GM10266 (cell line): ENCODE measurements around the gene TGFBR2.

Experiments
- DNase-seq: peaks from one replicate; pipeline ENCODE4 v3.0.0; 2012; ENCODE audit errors: extremely low spot score
- CTCF ChIP-seq: IDR thresholded peaks from 2 replicates; pipeline ENCODE4 v1.5.1; 2012; ENCODE audit warnings: mild to moderate bottlenecking, low read depth; ENCODE audit not compliant: control insufficient read depth, insufficient read depth; ENCODE audit errors: missing control alignments

The TGFBR2 gene

GRCh38 chr3:30733209-30733608 is 126.8 kb downstream of the TGFBR2 start:
- TF ChIP-seq CTCF, result no peak
- DNase-seq, result no peak

DNA sequence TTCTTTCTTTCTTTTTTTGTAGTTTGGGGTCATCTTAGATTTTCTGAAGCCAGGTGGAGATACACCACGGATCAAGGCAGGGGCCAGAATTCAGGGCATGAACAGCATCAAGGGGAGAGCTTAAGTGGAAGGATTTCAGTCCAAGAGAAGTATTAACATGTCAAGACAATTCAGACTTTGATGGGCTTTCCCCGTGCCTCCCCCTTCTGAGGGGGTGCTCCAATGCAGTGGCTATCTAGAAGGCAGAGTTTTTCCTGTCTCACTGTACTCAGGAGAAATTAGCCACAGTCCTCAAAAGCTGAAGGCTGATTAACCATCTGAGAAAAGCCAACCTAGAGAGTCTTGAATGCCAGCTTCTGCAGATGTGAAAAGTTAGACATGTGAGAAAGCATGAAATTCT is 127.3 kb downstream of the TGFBR2 start:
- no peak for TF ChIP-seq CTCF
- DNase-seq, result no peak

DNA sequence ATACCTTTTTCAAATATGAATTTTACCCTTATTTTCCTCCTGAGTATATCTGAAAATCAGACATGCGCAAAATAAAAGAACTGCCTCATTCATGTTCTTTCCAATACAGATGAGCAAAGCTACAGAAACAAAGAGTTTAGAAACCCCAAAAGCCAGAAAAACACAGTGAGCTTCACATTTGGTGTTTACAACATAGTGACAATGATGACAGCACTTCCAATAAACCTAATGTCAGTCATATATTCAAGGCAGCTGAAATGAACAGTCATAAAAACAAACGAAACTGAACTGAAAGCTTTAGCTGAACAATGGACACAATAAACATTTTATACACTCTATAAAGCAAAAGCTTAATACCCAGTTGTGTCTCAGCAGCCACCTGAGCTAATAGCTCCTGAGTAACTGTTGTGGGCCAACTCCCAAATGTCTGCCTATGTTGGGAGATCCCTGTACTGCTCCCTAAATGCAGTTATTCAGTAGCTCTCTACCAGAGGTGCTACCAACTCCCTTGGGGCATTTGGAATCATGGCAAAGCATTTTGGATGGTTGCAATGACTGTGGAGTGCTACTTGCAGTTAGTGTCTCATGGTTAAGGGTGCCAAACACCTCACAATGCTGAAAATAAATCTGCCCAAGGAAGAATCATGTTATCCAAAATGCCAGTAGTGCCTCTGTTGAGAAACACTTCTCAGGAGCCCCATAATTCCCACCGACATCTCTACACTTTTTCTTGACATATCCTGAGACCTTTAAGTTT is 131.5 kb downstream of the TGFBR2 start:
- DNase-seq, result no peak
- no peak for TF ChIP-seq CTCF

DNA sequence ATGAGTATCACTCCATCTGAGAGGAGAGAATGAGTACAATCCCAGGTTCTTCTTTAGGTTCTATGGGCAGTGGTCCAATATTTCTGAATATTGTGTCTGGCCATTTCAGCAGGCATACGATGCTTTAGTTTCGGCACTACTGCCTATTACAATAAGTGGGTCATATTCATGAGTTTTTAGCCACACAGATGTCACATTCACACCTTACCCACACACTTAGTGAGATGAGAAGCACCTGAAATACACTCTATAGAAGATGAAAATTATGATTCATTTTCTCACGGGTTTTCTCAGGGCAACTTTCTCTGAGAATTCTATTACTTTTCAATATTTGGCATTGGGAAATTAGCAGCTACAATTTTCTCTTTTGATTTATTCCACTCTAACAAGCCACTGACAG is 132.2 kb downstream of the TGFBR2 start:
- no peak for TF ChIP-seq CTCF
- no peak for DNase-seq

DNA sequence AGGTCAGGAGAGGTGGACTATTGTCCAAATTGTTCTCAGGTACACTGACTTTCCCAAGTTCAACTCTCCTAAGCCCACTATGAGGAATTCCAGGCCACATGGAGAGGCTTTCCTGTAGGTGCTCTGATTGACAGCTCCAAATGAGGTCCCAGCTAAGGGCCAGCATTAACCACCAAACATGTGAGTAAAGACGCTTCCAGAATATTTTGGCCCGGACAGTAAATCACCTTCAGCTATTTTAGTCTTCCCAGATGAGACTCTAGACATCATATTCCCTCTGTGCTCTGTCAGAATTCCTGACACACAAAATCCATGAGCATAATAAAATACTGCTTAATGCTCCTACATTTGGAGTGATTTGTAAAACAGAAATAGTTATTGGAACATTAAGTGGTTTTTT is 135.5 kb downstream of the TGFBR2 start:
- TF ChIP-seq CTCF, result no peak
- no peak for DNase-seq

DNA sequence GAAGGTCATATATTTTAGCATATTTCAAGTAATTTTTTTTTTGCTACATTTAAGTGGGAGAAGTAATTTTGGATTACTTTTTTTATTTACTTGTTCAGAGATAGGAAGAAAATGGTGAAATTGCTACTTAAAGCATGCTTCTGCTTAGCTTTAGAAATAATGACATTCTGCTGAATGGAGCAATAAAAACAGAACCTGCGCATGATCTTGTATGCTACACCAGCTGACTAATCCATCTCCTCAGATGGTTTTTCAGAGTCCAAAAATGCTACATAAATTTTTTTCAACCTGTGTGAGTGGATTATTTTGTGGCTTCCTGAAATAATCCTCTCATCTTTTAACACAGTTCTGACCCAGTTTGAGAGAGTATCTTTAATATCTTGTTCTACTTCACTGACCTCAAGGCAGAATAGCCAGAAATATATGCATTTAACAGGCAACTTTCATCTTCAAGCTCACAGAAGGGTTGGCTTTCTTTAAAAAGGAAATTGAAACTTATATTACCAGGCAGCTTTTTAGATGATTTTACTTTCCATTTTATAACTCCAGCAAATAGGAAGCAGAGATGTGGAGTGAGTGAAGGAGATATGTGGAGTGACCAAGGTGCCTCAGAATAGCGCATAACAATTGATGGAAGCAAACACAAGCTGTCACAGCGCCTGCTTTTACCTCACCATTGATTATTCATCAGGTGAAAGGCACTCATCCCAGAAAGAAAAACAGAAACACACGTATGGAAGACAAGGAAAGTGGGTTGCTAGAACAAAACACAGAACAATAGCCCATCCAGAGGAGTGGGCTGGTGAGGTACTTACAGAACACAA is 136.6 kb downstream of the TGFBR2 start:
- no peak for TF ChIP-seq CTCF
- DNase-seq, result no peak
